Ovary (tissue), 9 donors: ENCODE results near the gene PLCH2. TPM values are rescaled to one million over a fixed set of nuclear protein-coding genes. Genes with fewer than 3 reads are reported as not detected.

Source experiments
- DNase-seq, 5 donors: peaks; one replicate each; pipeline ENCODE4 v3.0.0-alpha.2; 2019 to 2020
- H3K27ac ChIP-seq, 2 donors: fragments of 200-600 bp; one replicate each; pipeline versions ENCODE4 v1.5.1 to v1.8.0; 2019 to 2022
- H3K27me3 ChIP-seq: fragments of 200-600 bp; one replicate; pipeline ENCODE4 v1.8.0; 2022
- H3K36me3 ChIP-seq: fragments of 200-600 bp; sonication (generic); one replicate; pipeline ENCODE4 v1.5.1; 2019
- H3K4me1 ChIP-seq: one replicate; pipeline ENCODE4 v1.8.1; 2013; ENCODE audit warnings: mild to moderate bottlenecking, moderate library complexity; ENCODE audit not compliant: insufficient read depth
- H3K4me3 ChIP-seq: fragments of 200-600 bp; sonication (generic); one replicate; pipeline ENCODE4 v1.5.1; 2017
- H3K9me3 ChIP-seq, 2 donors: fragments of 200-600 bp in 1 of 2; sonication (generic) in 1 of 2; one replicate each; pipeline versions ENCODE4 v1.5.1 to v1.8.1; 2013 to 2019; ENCODE audit warnings: mild to moderate bottlenecking in 1 of 2, moderate library complexity in 1 of 2
- EP300 ChIP-seq: sonication (generic); formaldehyde crosslinking; IDR thresholded peaks from one replicate; pipeline ENCODE4 v1.6.1; 2017; ENCODE audit warnings: antibody characterized with exemption
- POLR2A ChIP-seq: fragments of 450-650 bp; IDR thresholded peaks from one replicate; pipeline ENCODE4 v1.6.1; 2017; ENCODE audit warnings: antibody characterized with exemption, mild to moderate bottlenecking, moderate library complexity
- WGBS, 3 donors: extraction: QIAGEN DNeasy Blood & Tissue Kit in 1 of 3; methylation state at CpG; one replicate each; pipeline versions ENCODE4 v1.1.5 to v1.1.7; 2013 to 2017; 5-methylcytosine and 5-hydroxymethylcytosine counted together
- intact Hi-C, 4 donors: fragments of 100-400 bp; cut with DNase I; formaldehyde crosslinking; loops; one replicate each; pipeline versions ENCODE4 v1.11.0 to v1.15.1; 2022 to 2023
- polyA plus RNA-seq, 2 donors: library from polyadenylated mRNA; stranded (reverse); fragments of 200-250 nt in 1 of 2; fragments of 350-450 nt in 1 of 2; fragmentation: Illumina TruSeq in 1 of 2; extraction: RNeasy Lipid Tissue Mini Kit (QIAGEN cat#74804) in 1 of 2; gene quantifications; one replicate each; pipeline ENCODE4 v1.2.3, GENCODE V29; 2013 to 2014
- total RNA-seq, 7 donors: library from RNA; depleted of rRNA in 2 of 7; stranded (reverse); fragments of >200 nt in 2 of 7; fragmentation: NEBNext Ultra II Directional in 3 of 7; extraction: Animal tissue kit (Norgen Biotek cat#: 25700) in 3 of 7; gene quantifications; one replicate each; pipeline versions ENCODE4 v1.1.0 to v1.2.4, GENCODE V29; 2016 to 2023
- TF ChIP-seq, protein P1 (sequence below), 3 donors: fragments of 450-650 bp in 2 of 3; fragments of 200-600 bp in 1 of 3; IDR thresholded peaks; one replicate each; pipeline versions ENCODE4 v1.5.1 to v1.8.0; 2016 to 2022; ENCODE audit warnings: antibody characterized with exemption in 3 of 3, mild to moderate bottlenecking in 1 of 3
- donor health status: DM: no; HTN: no; CAD: no; lungs with moderate emphysema.
- donor health status: DM: no; HTN: no; CAD: no.
- donor health status: Bipolar disorder and iron deficiency.
- donor health status: DM: yes; HTN: yes; CAD: no.
- donor health status: DM: no; HTN: no; CAD: no.
- donor health status: DM: yes; HTN: yes; CAD: no.

Gene PLCH2
- total and polyA plus RNA-seq, 9 donors = 0.05 to 0.84 (median 0.34) TPM; not detected in 1

- H3K36me3 ChIP-seq = no peaks in the 10 kb centered on the region
- intact Hi-C loops = no loop called here
- 80 to 86% (median 80%) methylated on average over 28 of the region's 28 CpGs for whole genome bisulfite sequencing, 3 donors
- DNase-seq = no peak
- H3K9me3 ChIP-seq = no peaks in the 10 kb centered on the region
- no peak overlapping the region for H3K27ac ChIP-seq
- TF ChIP-seq POLR2A = no peak
- TF ChIP-seq EP300 = no peak
- TF ChIP-seq, protein P1, sequence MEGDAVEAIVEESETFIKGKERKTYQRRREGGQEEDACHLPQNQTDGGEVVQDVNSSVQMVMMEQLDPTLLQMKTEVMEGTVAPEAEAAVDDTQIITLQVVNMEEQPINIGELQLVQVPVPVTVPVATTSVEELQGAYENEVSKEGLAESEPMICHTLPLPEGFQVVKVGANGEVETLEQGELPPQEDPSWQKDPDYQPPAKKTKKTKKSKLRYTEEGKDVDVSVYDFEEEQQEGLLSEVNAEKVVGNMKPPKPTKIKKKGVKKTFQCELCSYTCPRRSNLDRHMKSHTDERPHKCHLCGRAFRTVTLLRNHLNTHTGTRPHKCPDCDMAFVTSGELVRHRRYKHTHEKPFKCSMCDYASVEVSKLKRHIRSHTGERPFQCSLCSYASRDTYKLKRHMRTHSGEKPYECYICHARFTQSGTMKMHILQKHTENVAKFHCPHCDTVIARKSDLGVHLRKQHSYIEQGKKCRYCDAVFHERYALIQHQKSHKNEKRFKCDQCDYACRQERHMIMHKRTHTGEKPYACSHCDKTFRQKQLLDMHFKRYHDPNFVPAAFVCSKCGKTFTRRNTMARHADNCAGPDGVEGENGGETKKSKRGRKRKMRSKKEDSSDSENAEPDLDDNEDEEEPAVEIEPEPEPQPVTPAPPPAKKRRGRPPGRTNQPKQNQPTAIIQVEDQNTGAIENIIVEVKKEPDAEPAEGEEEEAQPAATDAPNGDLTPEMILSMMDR (IDR thresholded peaks at IDR 0.05) = no peak
- H3K4me1 ChIP-seq = no peaks in the 10 kb centered on the region
- H3K27me3 ChIP-seq = no peaks in the 10 kb centered on the region
- no peak overlapping the region for H3K4me3 ChIP-seq
Measured at GRCh38 chr1:2496087-2496622, 20.1 kb downstream of the PLCH2 start.

DNA sequence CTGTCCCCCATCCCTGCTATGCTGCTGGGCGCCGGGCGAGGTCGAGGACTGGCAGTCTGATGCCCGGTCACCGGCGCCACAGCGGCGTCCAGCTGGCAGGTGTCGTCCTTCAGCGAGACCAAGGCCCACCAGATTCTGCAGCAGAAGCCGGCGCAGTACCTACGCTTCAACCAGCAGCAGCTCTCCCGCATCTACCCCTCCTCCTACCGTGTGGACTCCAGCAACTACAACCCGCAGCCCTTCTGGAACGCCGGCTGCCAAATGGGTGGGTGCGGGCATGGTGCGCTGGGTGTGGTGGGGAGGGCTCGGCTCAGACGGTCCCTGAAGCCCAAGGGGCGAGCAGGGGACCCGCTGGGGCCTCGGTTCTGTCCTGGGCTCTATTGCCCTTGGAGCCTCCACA is 20.7 kb downstream of the PLCH2 start:
- intact Hi-C loops = no loop called here

GRCh38 chr1:2497891-2498290 is 21.8 kb downstream of the PLCH2 start:
- H3K36me3 ChIP-seq = no peaks in the 10 kb centered on the region
- intact Hi-C loops = no loop called here
- H3K4me1 ChIP-seq = no peaks in the 10 kb centered on the region
- H3K4me3 ChIP-seq = no peak overlapping the region
- TF ChIP-seq, protein P1 (IDR thresholded peaks at IDR 0.05) = no peak
- TF ChIP-seq POLR2A (no peak), EP300 (no peak)
- WGBS, 3 donors = 36 to 44% (median 36%) methylated on average over 4 of the region's 4 CpGs
- H3K27me3 ChIP-seq = peaks cover 6% of the 10 kb centered on the region
- no peak overlapping the region for H3K27ac ChIP-seq
- no peak for DNase-seq
- H3K9me3 ChIP-seq = no peaks in the 10 kb centered on the region

More for the DNA sequence above, 20.7 kb downstream of the PLCH2 start:
- no peak for DNase-seq
- H3K27me3 ChIP-seq = no peaks in the 10 kb centered on the region
- no peaks in the 10 kb centered on the region for H3K9me3 ChIP-seq
- no peak overlapping the region for H3K4me3 ChIP-seq
- no peaks in the 10 kb centered on the region for H3K36me3 ChIP-seq
- TF ChIP-seq, protein P1 (IDR thresholded peaks at IDR 0.05) = no peak
- TF ChIP-seq POLR2A = no peak
- no peak for TF ChIP-seq EP300
- 81 to 87% (median 86%) methylated on average over 25 to 26 of the region's 26 CpGs for WGBS, 3 donors
- H3K27ac ChIP-seq = no peak overlapping the region
- no peaks in the 10 kb centered on the region for H3K4me1 ChIP-seq

DNA sequence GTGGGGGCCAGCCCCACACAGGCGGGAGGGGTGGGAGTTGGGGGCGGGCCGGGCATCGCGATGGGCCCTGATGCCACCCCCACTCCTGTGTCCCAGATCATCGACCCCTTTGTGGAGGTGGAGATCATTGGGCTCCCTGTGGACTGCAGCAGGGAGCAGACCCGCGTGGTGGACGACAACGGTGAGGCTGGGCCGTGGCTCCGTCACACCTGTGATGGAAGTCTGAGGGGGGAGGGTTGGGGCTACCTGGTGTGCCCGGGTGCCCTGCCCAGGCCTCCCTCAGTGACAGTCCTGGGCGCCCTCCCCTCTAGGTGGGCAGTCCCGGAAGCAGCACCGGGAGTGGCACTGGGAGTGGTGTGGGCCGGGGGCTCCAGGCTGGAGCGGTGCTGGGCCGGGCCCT is 22.6 kb downstream of the PLCH2 start:
- intact Hi-C loops = no loop called here
- H3K27me3 ChIP-seq = peaks cover 6% of the 10 kb centered on the region

More for the DNA sequence above, 22.6 kb downstream of the PLCH2 start:
- Histone ChIP-seq H3K36me3 (no peaks in the 10 kb centered on the region), H3K4me3 (no peak overlapping the region), H3K4me1 (no peaks in the 10 kb centered on the region), H3K9me3 (no peaks in the 10 kb centered on the region), H3K27ac (no peak overlapping the region)
- no peak for DNase-seq
- TF ChIP-seq, protein P1 (IDR thresholded peaks at IDR 0.05) = no peak
- no peak for TF ChIP-seq POLR2A
- TF ChIP-seq EP300 = no peak
- WGBS, 3 donors = 59 to 75% (median 68%) methylated on average over 17 to 19 of the region's 19 CpGs
